ENCODE measurements around the gene CD34.

Gene CD34

DNA sequence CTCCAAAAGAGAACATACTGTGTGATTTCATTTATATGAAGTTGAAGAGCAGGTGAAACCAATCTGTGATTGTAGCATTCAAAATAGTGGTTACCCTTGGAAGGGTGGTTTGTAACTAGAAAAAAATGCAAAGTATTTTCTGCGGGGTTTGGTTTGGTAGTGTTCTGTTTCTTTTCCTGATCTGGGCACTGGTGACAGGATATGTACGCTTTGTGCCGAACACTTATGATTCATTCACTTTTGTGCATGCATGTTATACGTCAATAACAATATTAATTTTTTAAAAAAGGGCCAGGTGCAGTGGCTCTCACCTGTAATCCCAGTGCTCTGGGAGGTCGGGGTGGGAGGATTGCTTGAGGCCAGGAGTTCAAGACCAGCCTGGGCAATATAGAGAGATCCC lies 63.8 kb downstream of the CD34 start:
- TF ChIP-seq, protein P1, sequence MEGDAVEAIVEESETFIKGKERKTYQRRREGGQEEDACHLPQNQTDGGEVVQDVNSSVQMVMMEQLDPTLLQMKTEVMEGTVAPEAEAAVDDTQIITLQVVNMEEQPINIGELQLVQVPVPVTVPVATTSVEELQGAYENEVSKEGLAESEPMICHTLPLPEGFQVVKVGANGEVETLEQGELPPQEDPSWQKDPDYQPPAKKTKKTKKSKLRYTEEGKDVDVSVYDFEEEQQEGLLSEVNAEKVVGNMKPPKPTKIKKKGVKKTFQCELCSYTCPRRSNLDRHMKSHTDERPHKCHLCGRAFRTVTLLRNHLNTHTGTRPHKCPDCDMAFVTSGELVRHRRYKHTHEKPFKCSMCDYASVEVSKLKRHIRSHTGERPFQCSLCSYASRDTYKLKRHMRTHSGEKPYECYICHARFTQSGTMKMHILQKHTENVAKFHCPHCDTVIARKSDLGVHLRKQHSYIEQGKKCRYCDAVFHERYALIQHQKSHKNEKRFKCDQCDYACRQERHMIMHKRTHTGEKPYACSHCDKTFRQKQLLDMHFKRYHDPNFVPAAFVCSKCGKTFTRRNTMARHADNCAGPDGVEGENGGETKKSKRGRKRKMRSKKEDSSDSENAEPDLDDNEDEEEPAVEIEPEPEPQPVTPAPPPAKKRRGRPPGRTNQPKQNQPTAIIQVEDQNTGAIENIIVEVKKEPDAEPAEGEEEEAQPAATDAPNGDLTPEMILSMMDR (IDR thresholded peaks at IDR 0.05; ENCODE audit: low read depth, low read length) = no peak
- peak; percentile 53 for DNase-seq (ENCODE audit: low read depth, low spot score)
- H3K4me3 ChIP-seq (ENCODE audit: low read depth, low read length) = no peak overlapping the region
- in situ Hi-C loops (cut with HindIII; ENCODE audit: low sequenced_read_pairs) = no loop called here

DNA sequence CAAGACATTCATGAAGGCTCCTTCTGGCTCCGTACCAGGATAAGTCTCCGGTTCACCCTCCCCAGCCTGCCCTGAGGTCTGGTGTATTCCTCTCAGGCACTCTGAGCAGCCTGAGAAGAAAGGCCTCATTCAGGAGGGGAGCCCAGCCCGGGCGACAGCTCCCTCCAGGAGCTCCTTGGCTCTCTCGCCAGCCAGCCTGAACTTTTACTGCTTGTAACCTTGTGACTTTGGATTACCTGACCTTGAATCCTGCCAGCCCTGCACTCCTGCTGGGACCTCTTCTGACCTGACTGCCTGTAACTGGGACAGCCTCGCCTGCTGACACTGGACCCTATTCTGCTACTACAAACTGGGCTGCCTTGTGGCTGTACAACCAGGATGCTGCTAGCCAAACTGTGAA lies 65.8 kb downstream of the CD34 start:
- in situ Hi-C loops (cut with HindIII; ENCODE audit: low sequenced_read_pairs) = no loop called here
- no peak for DNase-seq (ENCODE audit: low read depth, low spot score)
- TF ChIP-seq, protein P1 (IDR thresholded peaks at IDR 0.05; ENCODE audit: low read depth, low read length) = no peak

DNA sequence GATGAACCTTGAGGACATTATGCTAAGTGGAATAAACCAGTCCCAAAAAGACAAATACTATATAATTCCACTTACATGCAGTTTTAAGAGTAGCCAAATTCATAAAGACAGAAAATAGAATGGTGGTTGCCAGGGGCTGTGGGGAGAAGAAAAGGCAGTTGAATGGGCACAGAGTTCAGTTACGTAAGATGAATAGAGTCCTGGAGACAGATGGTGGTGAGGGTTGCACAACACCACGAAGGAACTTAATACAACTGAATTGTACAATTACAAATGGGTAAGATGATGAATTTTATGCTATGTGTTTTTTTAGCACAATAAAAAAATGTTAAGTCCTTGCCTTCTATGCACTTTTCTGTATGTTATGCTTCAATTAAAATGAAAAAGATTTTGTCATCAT lies 66.6 kb downstream of the CD34 start:
- TF ChIP-seq, protein P1 (IDR thresholded peaks at IDR 0.05; ENCODE audit: low read depth, low read length) = no peak
- DNase-seq (ENCODE audit: low read depth, low spot score) = no peak
- in situ Hi-C loops (cut with HindIII; ENCODE audit: low sequenced_read_pairs) = no loop called here
- no peak overlapping the region for H3K4me3 ChIP-seq (ENCODE audit: low read depth, low read length)

More for the DNA sequence above, 65.8 kb downstream of the CD34 start:
- H3K4me3 ChIP-seq (ENCODE audit: low read depth, low read length) = no peak overlapping the region

DNA sequence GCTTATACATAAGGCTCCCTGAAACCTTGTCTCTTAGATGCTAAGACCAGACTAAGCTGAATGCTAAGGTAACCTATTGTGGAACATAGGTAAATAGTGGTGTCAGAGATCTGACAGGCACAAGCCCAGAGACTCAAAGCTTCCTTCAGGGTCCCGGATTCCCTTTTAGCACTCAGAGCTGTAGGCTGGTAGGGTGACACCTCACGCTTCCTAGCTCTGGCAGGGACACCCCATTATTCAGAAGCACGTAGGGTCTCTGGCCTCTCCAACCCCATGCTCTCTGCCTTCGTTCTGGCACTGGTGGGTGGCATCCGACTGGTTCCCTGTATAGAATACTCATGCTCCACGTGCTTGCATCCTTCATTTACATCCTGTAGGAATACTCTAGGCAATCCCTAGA lies 68.4 kb downstream of the CD34 start:
- DNase-seq (ENCODE audit: low read depth, low spot score) = no peak
- no peak overlapping the region for H3K4me3 ChIP-seq (ENCODE audit: low read depth, low read length)
- in situ Hi-C loops (cut with HindIII; ENCODE audit: low sequenced_read_pairs) = no loop called here
- TF ChIP-seq, protein P1 (IDR thresholded peaks at IDR 0.05; ENCODE audit: low read depth, low read length) = no peak

DNA sequence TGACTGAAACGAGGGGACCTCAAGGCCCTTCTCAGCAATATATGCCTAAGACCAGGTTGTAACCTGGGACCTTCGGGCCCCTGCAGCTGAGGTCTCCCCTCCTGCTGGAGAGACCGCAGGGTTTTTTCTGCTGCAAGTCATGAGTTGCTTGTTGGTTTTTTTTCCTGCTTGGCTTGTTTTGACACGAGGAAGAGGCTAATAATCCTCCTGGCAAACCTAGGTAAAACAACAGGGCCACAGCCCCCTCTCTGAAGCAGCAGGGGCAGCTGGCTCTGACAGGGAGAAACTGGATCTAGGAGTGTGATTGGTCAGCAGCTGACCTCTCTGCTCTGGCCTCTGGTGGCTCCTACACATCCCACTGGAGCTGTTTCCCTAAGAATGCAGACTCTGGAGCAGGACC lies 69.0 kb downstream of the CD34 start:
- in situ Hi-C loops (cut with HindIII; ENCODE audit: low sequenced_read_pairs) = no loop called here
- DNase-seq (ENCODE audit: low read depth, low spot score) = no peak
- TF ChIP-seq, protein P1 (IDR thresholded peaks at IDR 0.05; ENCODE audit: low read depth, low read length) = no peak
- no peak overlapping the region for H3K4me3 ChIP-seq (ENCODE audit: low read depth, low read length)

DNA sequence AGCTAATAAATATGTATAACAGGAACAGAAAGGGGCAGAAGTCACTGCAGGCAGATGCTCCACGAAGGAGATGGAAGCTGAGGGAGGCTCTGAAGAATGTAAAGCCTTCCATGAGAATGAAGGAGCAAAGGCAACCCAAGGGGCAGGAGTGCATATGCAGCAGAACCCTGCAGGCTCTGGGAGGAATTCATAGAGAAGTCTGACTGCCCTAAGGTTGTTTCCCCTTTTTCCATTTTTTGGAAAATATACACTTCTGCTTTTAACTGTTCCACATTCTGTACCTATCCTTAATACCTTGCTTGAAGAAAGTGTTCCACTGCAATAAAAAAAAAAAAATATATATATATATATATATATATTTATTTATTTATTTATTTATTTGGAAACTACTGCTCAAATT lies 69.6 kb downstream of the CD34 start:
- no peak for DNase-seq (ENCODE audit: low read depth, low spot score)
- no peak overlapping the region for H3K4me3 ChIP-seq (ENCODE audit: low read depth, low read length)
- in situ Hi-C loops (cut with HindIII; ENCODE audit: low sequenced_read_pairs) = no loop called here
- TF ChIP-seq, protein P1 (IDR thresholded peaks at IDR 0.05; ENCODE audit: low read depth, low read length) = no peak

DNA sequence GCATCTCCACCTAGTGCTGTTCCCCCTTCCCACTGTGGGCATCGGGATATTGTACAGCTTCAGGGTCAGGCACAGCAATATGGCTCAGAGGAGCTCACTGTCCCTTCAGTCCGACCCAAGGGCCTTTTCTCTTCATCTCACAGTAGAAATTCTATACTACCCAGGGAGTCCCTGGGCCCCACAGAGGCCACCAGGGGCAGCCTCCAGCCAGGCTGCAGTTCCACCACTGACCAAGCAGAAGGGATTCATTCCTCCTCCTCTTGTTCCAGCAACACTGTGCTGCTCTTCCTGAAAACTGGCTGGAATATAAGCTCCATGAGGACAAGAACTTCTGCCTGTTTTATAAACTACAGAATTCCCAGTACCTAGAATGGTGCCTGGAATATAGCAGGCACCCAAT lies 70.5 kb downstream of the CD34 start:
- in situ Hi-C loops (cut with HindIII; ENCODE audit: low sequenced_read_pairs) = no loop called here
- no peak for DNase-seq (ENCODE audit: low read depth, low spot score)
- no peak overlapping the region for H3K4me3 ChIP-seq (ENCODE audit: low read depth, low read length)
- TF ChIP-seq, protein P1 (IDR thresholded peaks at IDR 0.05; ENCODE audit: low read depth, low read length) = no peak
